Ishikawa (cell line): ENCODE data around the gene SMARCA4.

ENCODE experiments used
- CEBPB ChIP-seq: IDR thresholded peaks from 2 replicates; pipeline ENCODE4 v1.6.1; 2012
- CREB1 ChIP-seq: IDR thresholded peaks from 2 replicates; pipeline ENCODE4 v1.6.1; 2012; ENCODE audit warnings: low read depth
- EP300 ChIP-seq: IDR thresholded peaks from 2 replicates; pipeline ENCODE4 v1.6.1; 2012; ENCODE audit warnings: borderline replicate concordance
- MAX ChIP-seq: IDR thresholded peaks from 2 replicates; pipeline ENCODE4 v1.6.1; 2012
- NFIC ChIP-seq: IDR thresholded peaks from 2 replicates; pipeline ENCODE4 v1.6.1; 2012
- RAD21 ChIP-seq: IDR thresholded peaks from 2 replicates; pipeline ENCODE4 v1.6.1; 2012; ENCODE audit warnings: low read depth
- TAF1 ChIP-seq: IDR thresholded peaks from 2 replicates; pipeline ENCODE4 v1.6.1; 2012; ENCODE audit warnings: low read depth, mild to moderate bottlenecking
- TCF12 ChIP-seq: IDR thresholded peaks from 2 replicates; pipeline ENCODE4 v1.6.1; 2012; ENCODE audit warnings: low read depth
- USF1 ChIP-seq: IDR thresholded peaks from 2 replicates; pipeline ENCODE4 v1.6.1; 2012
- YY1 ChIP-seq: IDR thresholded peaks from 2 replicates; pipeline ENCODE4 v1.6.1; 2012; ENCODE audit warnings: low read depth
- ZBTB7A ChIP-seq: IDR thresholded peaks from 2 replicates; pipeline ENCODE4 v1.6.1; 2012; ENCODE audit warnings: low read depth

GRCh38 chr19:11102944-11103343 is 142.1 kb downstream of the SMARCA4 start:
- TF ChIP-seq EP300 (no peak), CEBPB (no peak), TAF1 (no peak), NFIC (no peak), CREB1 (no peak), MAX (no peak), USF1 (no peak), YY1 (no peak), TCF12 (no peak), ZBTB7A (no peak), RAD21 (no peak)
